IPS-NIHi7 (cell line): ENCODE results near the gene ERGIC1.

Experiments used
- DNase-seq: peaks from one replicate; pipeline ENCODE4 v3.0.0; 2012; ENCODE audit warnings: mixed read lengths; ENCODE audit errors: extremely low spot score

Gene ERGIC1

GRCh38 chr5:172945151-172945550 is 111.1 kb downstream of the ERGIC1 start:
- no peak for DNase-seq

- DNase-seq = no peak
Observed at GRCh38 chr5:172946146-172946545, 112.1 kb downstream of the ERGIC1 start.

- no peak for DNase-seq
Observed at GRCh38 chr5:172949426-172949825, 115.4 kb downstream of the ERGIC1 start.

- no peak for DNase-seq
Observed at GRCh38 chr5:172950176-172950965, 116.3 kb downstream of the ERGIC1 start.

- DNase-seq = no peak
Observed at GRCh38 chr5:172951371-172952033, 117.5 kb downstream of the ERGIC1 start.

- DNase-seq = no peak
Observed at GRCh38 chr5:172952034-172952511, 118.0 kb downstream of the ERGIC1 start.

GRCh38 chr5:172953776-172954675 is 120.0 kb downstream of the ERGIC1 start:
- no peak for DNase-seq

GRCh38 chr5:172954751-172955159 is 120.7 kb downstream of the ERGIC1 start:
- no peak for DNase-seq

GRCh38 chr5:172956228-172956627 is 122.2 kb downstream of the ERGIC1 start:
- no peak for DNase-seq

GRCh38 chr5:172956936-172957335 is 122.9 kb downstream of the ERGIC1 start:
- DNase-seq = no peak

- no peak for DNase-seq
Observed at GRCh38 chr5:172957458-172957857, 123.4 kb downstream of the ERGIC1 start.

- DNase-seq = peak; percentile 95
Observed at GRCh38 chr5:172958331-172959046, 124.4 kb downstream of the ERGIC1 start.

GRCh38 chr5:172959824-172960799 is 126.1 kb downstream of the ERGIC1 start:
- DNase-seq = no peak

GRCh38 chr5:172969921-172970320 is 135.9 kb downstream of the ERGIC1 start:
- DNase-seq = no peak

GRCh38 chr5:172971482-172971881 is 137.4 kb downstream of the ERGIC1 start:
- no peak for DNase-seq

GRCh38 chr5:172972552-172972951 is 138.5 kb downstream of the ERGIC1 start:
- no peak for DNase-seq

- DNase-seq = no peak
Observed at GRCh38 chr5:172973127-172973916, 139.3 kb downstream of the ERGIC1 start.

GRCh38 chr5:172973931-172974330 is 139.9 kb downstream of the ERGIC1 start:
- DNase-seq = no peak

- no peak for DNase-seq
Observed at GRCh38 chr5:172975289-172975688, 141.2 kb downstream of the ERGIC1 start.
